Measurements from ENCODE around the gene P2RY14. TPM values are rescaled to one million over a fixed set of nuclear protein-coding genes. Genes with fewer than 3 reads are reported as not detected.

Gene P2RY14
- total RNA-seq, 1 experiment from 2014 or later, result not detected

DNA sequence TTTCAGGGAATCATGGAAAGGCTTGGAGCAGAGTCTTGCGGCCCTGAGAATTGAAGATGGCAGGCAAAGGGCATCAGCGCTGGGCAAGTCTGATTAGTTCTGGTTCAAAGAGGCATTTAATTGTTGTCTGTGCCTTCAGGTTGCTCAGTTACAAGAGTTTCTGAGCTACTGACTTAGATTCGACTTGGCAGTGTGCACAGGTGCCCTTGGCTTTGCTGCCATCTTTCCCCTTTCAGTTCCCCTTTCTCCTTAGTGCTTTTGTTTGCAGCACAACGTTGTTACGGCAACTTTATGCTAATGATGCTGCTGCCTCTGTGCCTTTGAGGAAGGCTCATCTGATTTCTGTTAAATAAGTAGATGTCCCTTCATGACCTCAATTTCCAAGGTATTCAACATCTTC is 12.5 kb downstream of the P2RY14 start:
- POLR2A ChIA-PET, result no interaction called here
- CTCF ChIA-PET, result no interaction called here
- H3K4me1 Mint-ChIP-seq, result peaks cover 33% of the 10 kb centered on the region
- H3K27ac Mint-ChIP-seq, result peak overlapping the region; percentile 61
- DNase-seq (ENCODE audit: low spot score) (peak; percentile 51), ATAC-seq (peak; percentile 93)
- H3K27me3 Mint-ChIP-seq (ENCODE audit: low read depth), result no peaks in the 10 kb centered on the region
- no peak overlapping the region for H3K4me3 Mint-ChIP-seq
- no peak for TF ChIP-seq NR3C1 (CRISPR knock-in tag; conservative IDR thresholded peaks at IDR 0.05; ENCODE audit: low read depth)
- TF ChIP-seq ZNF263 (CRISPR knock-in tag; IDR thresholded peaks at IDR 0.05; ENCODE audit: low read depth), result no peak
- no peak for TF ChIP-seq EMX1 (CRISPR knock-in tag; IDR thresholded peaks at IDR 0.05)
- TF ChIP-seq CBFB (CRISPR knock-in tag; IDR thresholded peaks at IDR 0.05; ENCODE audit: low read depth), result no peak
- no peak for TF ChIP-seq NR2C2 (CRISPR knock-in tag; IDR thresholded peaks at IDR 0.05)
- TF ChIP-seq SOX15 (CRISPR knock-in tag; IDR thresholded peaks at IDR 0.05), result no peak
- TF ChIP-seq, protein P1, sequence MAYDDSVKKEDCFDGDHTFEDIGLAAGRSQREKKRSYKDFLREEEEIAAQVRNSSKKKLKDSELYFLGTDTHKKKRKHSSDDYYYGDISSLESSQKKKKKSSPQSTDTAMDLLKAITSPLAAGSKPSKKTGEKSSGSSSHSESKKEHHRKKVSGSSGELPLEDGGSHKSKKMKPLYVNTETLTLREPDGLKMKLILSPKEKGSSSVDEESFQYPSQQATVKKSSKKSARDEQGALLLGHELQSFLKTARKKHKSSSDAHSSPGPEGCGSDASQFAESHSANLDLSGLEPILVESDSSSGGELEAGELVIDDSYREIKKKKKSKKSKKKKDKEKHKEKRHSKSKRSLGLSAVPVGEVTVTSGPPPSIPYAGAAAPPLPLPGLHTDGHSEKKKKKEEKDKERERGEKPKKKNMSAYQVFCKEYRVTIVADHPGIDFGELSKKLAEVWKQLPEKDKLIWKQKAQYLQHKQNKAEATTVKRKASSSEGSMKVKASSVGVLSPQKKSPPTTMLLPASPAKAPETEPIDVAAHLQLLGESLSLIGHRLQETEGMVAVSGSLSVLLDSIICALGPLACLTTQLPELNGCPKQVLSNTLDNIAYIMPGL (CRISPR knock-in tag; IDR thresholded peaks at IDR 0.05), result no peak
- TF ChIP-seq, protein P2, sequence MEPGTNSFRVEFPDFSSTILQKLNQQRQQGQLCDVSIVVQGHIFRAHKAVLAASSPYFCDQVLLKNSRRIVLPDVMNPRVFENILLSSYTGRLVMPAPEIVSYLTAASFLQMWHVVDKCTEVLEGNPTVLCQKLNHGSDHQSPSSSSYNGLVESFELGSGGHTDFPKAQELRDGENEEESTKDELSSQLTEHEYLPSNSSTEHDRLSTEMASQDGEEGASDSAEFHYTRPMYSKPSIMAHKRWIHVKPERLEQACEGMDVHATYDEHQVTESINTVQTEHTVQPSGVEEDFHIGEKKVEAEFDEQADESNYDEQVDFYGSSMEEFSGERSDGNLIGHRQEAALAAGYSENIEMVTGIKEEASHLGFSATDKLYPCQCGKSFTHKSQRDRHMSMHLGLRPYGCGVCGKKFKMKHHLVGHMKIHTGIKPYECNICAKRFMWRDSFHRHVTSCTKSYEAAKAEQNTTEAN (CRISPR knock-in tag; IDR thresholded peaks at IDR 0.05), result no peak
- no peak for TF ChIP-seq NR1H2 (CRISPR knock-in tag; IDR thresholded peaks at IDR 0.05)
- TF ChIP-seq NFE2L1 (CRISPR knock-in tag; IDR thresholded peaks at IDR 0.05), result no peak
- no peak for TF ChIP-seq SP1 (CRISPR knock-in tag; conservative IDR thresholded peaks at IDR 0.05)
- TF ChIP-seq, protein P3, sequence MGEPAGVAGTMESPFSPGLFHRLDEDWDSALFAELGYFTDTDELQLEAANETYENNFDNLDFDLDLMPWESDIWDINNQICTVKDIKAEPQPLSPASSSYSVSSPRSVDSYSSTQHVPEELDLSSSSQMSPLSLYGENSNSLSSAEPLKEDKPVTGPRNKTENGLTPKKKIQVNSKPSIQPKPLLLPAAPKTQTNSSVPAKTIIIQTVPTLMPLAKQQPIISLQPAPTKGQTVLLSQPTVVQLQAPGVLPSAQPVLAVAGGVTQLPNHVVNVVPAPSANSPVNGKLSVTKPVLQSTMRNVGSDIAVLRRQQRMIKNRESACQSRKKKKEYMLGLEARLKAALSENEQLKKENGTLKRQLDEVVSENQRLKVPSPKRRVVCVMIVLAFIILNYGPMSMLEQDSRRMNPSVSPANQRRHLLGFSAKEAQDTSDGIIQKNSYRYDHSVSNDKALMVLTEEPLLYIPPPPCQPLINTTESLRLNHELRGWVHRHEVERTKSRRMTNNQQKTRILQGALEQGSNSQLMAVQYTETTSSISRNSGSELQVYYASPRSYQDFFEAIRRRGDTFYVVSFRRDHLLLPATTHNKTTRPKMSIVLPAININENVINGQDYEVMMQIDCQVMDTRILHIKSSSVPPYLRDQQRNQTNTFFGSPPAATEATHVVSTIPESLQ (CRISPR knock-in tag; IDR thresholded peaks at IDR 0.05), result no peak
- TF ChIP-seq, protein P4, sequence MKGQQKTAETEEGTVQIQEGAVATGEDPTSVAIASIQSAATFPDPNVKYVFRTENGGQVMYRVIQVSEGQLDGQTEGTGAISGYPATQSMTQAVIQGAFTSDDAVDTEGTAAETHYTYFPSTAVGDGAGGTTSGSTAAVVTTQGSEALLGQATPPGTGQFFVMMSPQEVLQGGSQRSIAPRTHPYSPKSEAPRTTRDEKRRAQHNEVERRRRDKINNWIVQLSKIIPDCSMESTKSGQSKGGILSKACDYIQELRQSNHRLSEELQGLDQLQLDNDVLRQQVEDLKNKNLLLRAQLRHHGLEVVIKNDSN (CRISPR knock-in tag; IDR thresholded peaks at IDR 0.05), result no peak
- no peak for TF ChIP-seq JUN (CRISPR knock-in tag; IDR thresholded peaks at IDR 0.05)
- no peak for TF ChIP-seq MYBL2 (CRISPR knock-in tag; IDR thresholded peaks at IDR 0.05)
- TF ChIP-seq MXD4 (CRISPR knock-in tag; IDR thresholded peaks at IDR 0.05; ENCODE audit: borderline replicate concordance), result no peak
- TF ChIP-seq, protein P5, sequence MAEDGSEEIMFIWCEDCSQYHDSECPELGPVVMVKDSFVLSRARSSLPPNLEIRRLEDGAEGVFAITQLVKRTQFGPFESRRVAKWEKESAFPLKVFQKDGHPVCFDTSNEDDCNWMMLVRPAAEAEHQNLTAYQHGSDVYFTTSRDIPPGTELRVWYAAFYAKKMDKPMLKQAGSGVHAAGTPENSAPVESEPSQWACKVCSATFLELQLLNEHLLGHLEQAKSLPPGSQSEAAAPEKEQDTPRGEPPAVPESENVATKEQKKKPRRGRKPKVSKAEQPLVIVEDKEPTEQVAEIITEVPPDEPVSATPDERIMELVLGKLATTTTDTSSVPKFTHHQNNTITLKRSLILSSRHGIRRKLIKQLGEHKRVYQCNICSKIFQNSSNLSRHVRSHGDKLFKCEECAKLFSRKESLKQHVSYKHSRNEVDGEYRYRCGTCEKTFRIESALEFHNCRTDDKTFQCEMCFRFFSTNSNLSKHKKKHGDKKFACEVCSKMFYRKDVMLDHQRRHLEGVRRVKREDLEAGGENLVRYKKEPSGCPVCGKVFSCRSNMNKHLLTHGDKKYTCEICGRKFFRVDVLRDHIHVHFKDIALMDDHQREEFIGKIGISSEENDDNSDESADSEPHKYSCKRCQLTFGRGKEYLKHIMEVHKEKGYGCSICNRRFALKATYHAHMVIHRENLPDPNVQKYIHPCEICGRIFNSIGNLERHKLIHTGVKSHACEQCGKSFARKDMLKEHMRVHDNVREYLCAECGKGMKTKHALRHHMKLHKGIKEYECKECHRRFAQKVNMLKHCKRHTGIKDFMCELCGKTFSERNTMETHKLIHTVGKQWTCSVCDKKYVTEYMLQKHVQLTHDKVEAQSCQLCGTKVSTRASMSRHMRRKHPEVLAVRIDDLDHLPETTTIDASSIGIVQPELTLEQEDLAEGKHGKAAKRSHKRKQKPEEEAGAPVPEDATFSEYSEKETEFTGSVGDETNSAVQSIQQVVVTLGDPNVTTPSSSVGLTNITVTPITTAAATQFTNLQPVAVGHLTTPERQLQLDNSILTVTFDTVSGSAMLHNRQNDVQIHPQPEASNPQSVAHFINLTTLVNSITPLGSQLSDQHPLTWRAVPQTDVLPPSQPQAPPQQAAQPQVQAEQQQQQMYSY (CRISPR knock-in tag; IDR thresholded peaks at IDR 0.05), result no peak
- no peak for TF ChIP-seq CREB1 (CRISPR knock-in tag; IDR thresholded peaks at IDR 0.05)
- H3K36me3 Mint-ChIP-seq, result 0 out of 2 replicates have a peak, but pooled peaks cover 3% of the 10 kb centered on the region
- H3K9me3 Mint-ChIP-seq, result no peaks in the 10 kb centered on the region

DNA sequence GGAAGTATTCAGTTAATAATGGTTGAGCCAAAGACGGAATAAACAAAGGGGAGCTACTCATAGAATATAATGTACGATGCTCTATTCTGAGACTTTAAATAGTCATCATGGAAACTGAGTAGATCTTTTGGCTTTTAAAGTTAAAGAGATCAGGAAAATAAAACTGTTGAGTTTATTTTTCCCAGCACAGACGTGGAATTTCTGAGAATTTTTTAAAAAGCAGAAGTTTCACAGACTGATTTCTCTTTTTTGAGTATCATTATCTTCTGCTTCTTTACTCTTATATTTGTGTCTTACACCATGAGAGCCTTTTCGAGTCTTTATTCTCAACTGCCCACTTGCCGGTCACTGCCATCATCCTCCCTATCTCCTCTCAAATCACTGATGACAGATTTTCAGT is 13.2 kb downstream of the P2RY14 start:
- H3K4me3 Mint-ChIP-seq, result no peak overlapping the region
- TF ChIP-seq, protein P3 (CRISPR knock-in tag; IDR thresholded peaks at IDR 0.05), result no peak
- TF ChIP-seq, protein P6, sequence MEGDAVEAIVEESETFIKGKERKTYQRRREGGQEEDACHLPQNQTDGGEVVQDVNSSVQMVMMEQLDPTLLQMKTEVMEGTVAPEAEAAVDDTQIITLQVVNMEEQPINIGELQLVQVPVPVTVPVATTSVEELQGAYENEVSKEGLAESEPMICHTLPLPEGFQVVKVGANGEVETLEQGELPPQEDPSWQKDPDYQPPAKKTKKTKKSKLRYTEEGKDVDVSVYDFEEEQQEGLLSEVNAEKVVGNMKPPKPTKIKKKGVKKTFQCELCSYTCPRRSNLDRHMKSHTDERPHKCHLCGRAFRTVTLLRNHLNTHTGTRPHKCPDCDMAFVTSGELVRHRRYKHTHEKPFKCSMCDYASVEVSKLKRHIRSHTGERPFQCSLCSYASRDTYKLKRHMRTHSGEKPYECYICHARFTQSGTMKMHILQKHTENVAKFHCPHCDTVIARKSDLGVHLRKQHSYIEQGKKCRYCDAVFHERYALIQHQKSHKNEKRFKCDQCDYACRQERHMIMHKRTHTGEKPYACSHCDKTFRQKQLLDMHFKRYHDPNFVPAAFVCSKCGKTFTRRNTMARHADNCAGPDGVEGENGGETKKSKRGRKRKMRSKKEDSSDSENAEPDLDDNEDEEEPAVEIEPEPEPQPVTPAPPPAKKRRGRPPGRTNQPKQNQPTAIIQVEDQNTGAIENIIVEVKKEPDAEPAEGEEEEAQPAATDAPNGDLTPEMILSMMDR (IDR thresholded peaks at IDR 0.05), result no peak
- TF ChIP-seq ZNF219 (CRISPR knock-in tag; IDR thresholded peaks at IDR 0.05; ENCODE audit: borderline replicate concordance) (no peak), NFE2L1 (CRISPR knock-in tag; IDR thresholded peaks at IDR 0.05) (no peak)

More for the DNA sequence above, 13.2 kb downstream of the P2RY14 start:
- Mint-ChIP-seq H3K4me1 (peaks cover 31% of the 10 kb centered on the region), H3K9me3 (no peaks in the 10 kb centered on the region), H3K36me3 (0 out of 2 replicates have a peak, but pooled peaks cover 6% of the 10 kb centered on the region), H3K27me3 (ENCODE audit: low read depth) (no peaks in the 10 kb centered on the region), H3K27ac (peak overlapping the region; percentile 61; the same call in 1 of the 2 replicates)
- ChIA-PET POLR2A (no interaction called here), CTCF (no interaction called here)
- no peak for ATAC-seq
- no peak for DNase-seq (ENCODE audit: low spot score)
